Measurements from ENCODE around the gene USP9Y.

DNA sequence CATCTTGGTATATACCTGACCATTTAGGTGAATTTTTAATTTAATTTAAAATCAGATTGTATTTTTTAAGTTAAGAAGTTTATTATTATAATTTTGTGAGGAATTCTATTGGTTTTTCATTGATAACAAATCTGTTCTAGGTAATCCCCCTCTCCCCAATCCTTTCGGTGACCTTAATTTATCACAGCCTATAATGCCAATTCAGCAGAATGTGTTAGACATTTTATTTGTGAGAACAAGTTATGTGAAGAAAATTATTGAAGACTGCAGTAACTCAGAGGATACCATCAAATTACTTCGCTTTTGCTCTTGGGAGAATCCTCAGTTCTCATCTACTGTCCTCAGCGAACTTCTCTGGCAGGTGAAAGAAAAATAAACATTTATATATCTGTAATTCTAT lies 145.8 kb downstream of the USP9Y start:
- TF ChIP-seq CTCF (conservative IDR thresholded peaks at IDR 0.05; ENCODE audit: low read depth, low read length) (no peak), EZH2 (IDR thresholded peaks at IDR 0.05; ENCODE audit: borderline replicate concordance, low read depth, low read length, poor library complexity, severe bottlenecking) (no peak)
